HepG2 (cell line): ENCODE data around the gene KCNAB3. TPM values are rescaled to one million over a fixed set of nuclear protein-coding genes. Genes with fewer than 3 reads are reported as not detected.

Experiments
- ATAC-seq: fragments of 200-7000 bp; cut with Tn5 transposase; 3 replicates; pipeline ENCODE4 v1.9.1; 2020; ENCODE audit warnings: mild to moderate bottlenecking, moderate library complexity
- BruUV-seq: library from RNA; stranded (reverse); fragments of 400-500 nt; replicated peaks from 2 replicates; lab custom pipeline; 2021; lab: Mats Ljungman, UMichigan
- CTCF ChIA-PET: fragments of 300-600 bp; formaldehyde crosslinking; extraction: SDS; loops from one replicate; lab custom pipeline; 2021; ENCODE audit warnings: low total read pairs, inconsistent platforms, low intra/inter-chr PET ratio; lab: Yijun Ruan, JAX
- POLR2A ChIA-PET: fragments of 350-600 bp; sonication (Branson Sonifier 250); formaldehyde crosslinking; loops from one replicate; lab custom pipeline; 2020; ENCODE audit warnings: antibody characterized with exemption, inconsistent platforms; lab: Yijun Ruan, JAX
- DNase-seq: peaks from one replicate; pipeline ENCODE4 v3.0.0-alpha.2; 2015; ENCODE audit warnings: low spot score
- FAIRE-seq: peaks from 3 replicates; lab custom pipeline; 2011; peaks lifted over from hg19 to GRCh38; lab: Jason Lieb, UNC
- H2AFZ ChIP-seq: one replicate; pipeline ENCODE4 v1.6.1; 2011; ENCODE audit warnings: low read length, inconsistent platforms
- H3K27ac ChIP-seq: fragments of 300-600 bp; 3 replicates; pipeline ENCODE4 v1.8.0; 2011; ENCODE audit warnings: mixed run types, mild to moderate bottlenecking, mixed read lengths, low read length, inconsistent platforms; ENCODE audit not compliant: insufficient read depth; ENCODE audit errors: extremely low read length
- H3K27me3 ChIP-seq, 2 experiments: fragments of 200-600 bp in 1 of 2; 2 replicates in 1 of 2; 3 replicates in 1 of 2; pipeline versions ENCODE4 v1.6.0 to v1.8.0; 2011; ENCODE audit warnings: low read length in 2 of 2, mild to moderate bottlenecking in 2 of 2, moderate library complexity in 2 of 2, inconsistent platforms in 1 of 2; ENCODE audit not compliant: insufficient read depth in 2 of 2, control insufficient read depth in 1 of 2
- H3K36me3 ChIP-seq, 2 experiments: fragments of 200-600 bp in 1 of 2; replicated peaks in 1 of 2; 2 replicates in 1 of 2; 3 replicates in 1 of 2; pipeline versions ENCODE4 v1.5.1 to v1.8.0; 2011; ENCODE audit warnings: low read length in 2 of 2, inconsistent platforms in 1 of 2; ENCODE audit not compliant: insufficient read depth in 2 of 2, control insufficient read depth in 1 of 2
- H3K4me1 ChIP-seq: 2 replicates; pipeline ENCODE4 v1.5.1; 2012; ENCODE audit warnings: low read length, inconsistent platforms; ENCODE audit not compliant: insufficient read depth
- H3K4me2 ChIP-seq: 2 replicates; pipeline ENCODE4 v1.6.0; 2011; ENCODE audit warnings: low read depth, low read length, inconsistent platforms
- H3K4me3 ChIP-seq, 3 experiments: fragments of 200-600 bp in 1 of 3; sonication (generic), shearing (Covaris generic) in 1 of 3; replicated peaks in 1 of 3; 2 replicates each; pipeline ENCODE4 v1.5.1; 2011 to 2016; ENCODE audit warnings: low read length in 3 of 3, inconsistent platforms in 2 of 3, low read depth in 2 of 3, mild to moderate bottlenecking in 2 of 3, control low read depth in 1 of 3, mixed read lengths in 1 of 3; ENCODE audit not compliant: insufficient read depth in 1 of 3
- H3K79me2 ChIP-seq: one replicate; pipeline ENCODE4 v1.6.1; 2011; ENCODE audit warnings: low read length, inconsistent platforms; ENCODE audit not compliant: insufficient read depth
- H3K9ac ChIP-seq: 2 replicates; pipeline ENCODE4 v1.6.0; 2011; ENCODE audit warnings: mild to moderate bottlenecking, low read depth, low read length, inconsistent platforms; ENCODE audit not compliant: insufficient read depth
- H3K9me3 ChIP-seq: 2 replicates; pipeline ENCODE4 v1.5.1; 2012; ENCODE audit warnings: mild to moderate bottlenecking, low read length
- H4K20me1 ChIP-seq: 2 replicates; pipeline ENCODE4 v1.6.0; 2011; ENCODE audit warnings: inconsistent platforms, mild to moderate bottlenecking, low read length, moderate library complexity; ENCODE audit not compliant: insufficient read depth
- AHDC1 ChIP-seq: sonication (generic); formaldehyde crosslinking; IDR thresholded peaks from 2 replicates; pipeline ENCODE4 v1.5.1; 2020; ENCODE audit warnings: mild to moderate bottlenecking, missing genetic modification reagents, borderline replicate concordance
- CAMTA2 ChIP-seq: sonication (generic); formaldehyde crosslinking; IDR thresholded peaks from 2 replicates; pipeline ENCODE4 v1.4.0; 2020; ENCODE audit warnings: mild to moderate bottlenecking, missing genetic modification reagents, borderline replicate concordance
- GTF2F1 ChIP-seq: fragments of 150-350 bp; IDR thresholded peaks from 2 replicates; pipeline ENCODE4 v1.6.1; 2014; ENCODE audit warnings: low read length
- ISL2 ChIP-seq: sonication (generic); formaldehyde crosslinking; IDR thresholded peaks from 2 replicates; pipeline ENCODE4 v1.5.0; 2020; ENCODE audit warnings: missing genetic modification reagents
- TFDP2 ChIP-seq: sonication (generic); formaldehyde crosslinking; IDR thresholded peaks from 2 replicates; pipeline ENCODE4 v1.4.0; 2020; ENCODE audit warnings: missing genetic modification reagents
- ZFX ChIP-seq: sonication (generic); formaldehyde crosslinking; IDR thresholded peaks from 2 replicates; pipeline ENCODE4 v1.4.0; 2020; ENCODE audit warnings: mild to moderate bottlenecking, low read depth, missing genetic modification reagents, moderate library complexity
- ZNF878 ChIP-seq: sonication (generic); formaldehyde crosslinking; IDR thresholded peaks from 2 replicates; pipeline ENCODE4 v1.8.1; 2023; ENCODE audit warnings: mild to moderate bottlenecking, missing genetic modification reagents, moderate library complexity
- ZXDC ChIP-seq: sonication (generic); formaldehyde crosslinking; IDR thresholded peaks from 2 replicates; pipeline ENCODE4 v1.5.0; 2020; ENCODE audit warnings: mild to moderate bottlenecking, missing genetic modification reagents
- WGBS: methylation state at CpG from one replicate; pipeline ENCODE4 v1.1.6; 2017; ENCODE audit warnings: low lambda C conversion rate; 5-methylcytosine and 5-hydroxymethylcytosine counted together
- in situ Hi-C: cut with HindIII; loops from 2 replicates; pipeline ENCODE4 v1.10.0; 2017; ENCODE audit warnings: low pct_unique_long_range_greater_than_20kb; ENCODE audit not compliant: extremely low pct_ligation_motif_present
- intact Hi-C: fragments of 100-400 bp; cut with micrococcal nuclease; formaldehyde crosslinking; loops from one replicate; pipeline ENCODE4 v1.10.0; 2022; ENCODE audit not compliant: unreplicated experiment
- polyA plus RNA-seq, 8 experiments: library from polyadenylated mRNA; depleted of rRNA in 3 of 8; stranded (reverse) in 7 of 8; unstranded in 1 of 8; fragments of >200 nt; fragmentation: Illumina TruSeq in 4 of 8; extraction: Trizol in 4 of 8; gene quantifications; 2 replicates each; pipeline versions ENCODE4 v1.2.1 to v1.2.3, GENCODE V29; 2011 to 2016; ENCODE audit warnings: low read depth in 4 of 8, missing spikeins in 1 of 8, mixed read lengths in 1 of 8; ENCODE audit not compliant: insufficient read depth in 1 of 8
- total RNA-seq, 5 experiments: library from RNA; depleted of rRNA; stranded (reverse); fragments of >200 nt; fragmentation: Illumina TruSeq; extraction: Trizol; gene quantifications; 2 replicates each; pipeline ENCODE4 v1.2.3, GENCODE V29; 2016; ENCODE audit warnings: low read depth in 1 of 5

Gene KCNAB3
- total and polyA plus RNA-seq, 2 of the 13 experiments (the other 11 are each of a cell fraction or from before 2014, with no cell fraction given): 0.29 to 0.88 TPM

GRCh38 chr17:7882629-7883028 is 47.0 kb downstream of the KCNAB3 start:
- WGBS: 75% methylated on average over 3 of the region's 3 CpGs
- Histone ChIP-seq H4K20me1 (no peaks in the 10 kb centered on the region), H2AFZ (no peak overlapping the region), H3K4me3 (no peak overlapping the region), H3K9me3 (no peaks in the 10 kb centered on the region), H3K79me2 (no peaks in the 10 kb centered on the region), H3K4me2 (no peak overlapping the region), H3K36me3 (no peaks in the 10 kb centered on the region), H3K9ac (no peak overlapping the region), H3K4me1 (peaks cover 40% of the 10 kb centered on the region), H3K27ac (no peak overlapping the region), H3K27me3 (peaks cover 1 to 22% of the 10 kb centered on the region in 2 experiments; a peak in 2 of 5 replicates)
- ATAC-seq (no peak), DNase-seq (no peak), FAIRE-seq (no peak)
- no peak for TF ChIP-seq ZNF878 (CRISPR knock-in tag)
- no TSS peak for BruUV-seq
- intact Hi-C loops: no loop called here
- ChIA-PET CTCF (no interaction called here), POLR2A (interaction anchor here (1.1 kb wide), 1 partner anchor 26 kb away, joined by 3 read pairs; the partner anchor contains the start of gene NAA38)
- in situ Hi-C loops: no loop called here

- H2AFZ ChIP-seq: no peak overlapping the region
- no peak overlapping the region for H3K4me3 ChIP-seq
- in situ Hi-C loops: no loop called here
- H3K27ac ChIP-seq: no peak overlapping the region
- ChIA-PET POLR2A (interaction anchor here (1.1 kb wide), 1 partner anchor 25 kb away, joined by 3 read pairs; the partner anchor contains the start of gene NAA38), CTCF (no interaction called here)
- H3K4me2 ChIP-seq: no peak overlapping the region
- no peaks in the 10 kb centered on the region for H3K36me3 ChIP-seq
- intact Hi-C loops: no loop called here
- peaks cover 1 to 22% of the 10 kb centered on the region in 2 experiments; a peak in 2 of 5 replicates for H3K27me3 ChIP-seq
- 76% methylated on average over 7 of the region's 7 CpGs for WGBS
- H3K79me2 ChIP-seq: no peaks in the 10 kb centered on the region
- H4K20me1 ChIP-seq: no peaks in the 10 kb centered on the region
- BruUV-seq: no TSS peak
- H3K9me3 ChIP-seq: no peaks in the 10 kb centered on the region
- H3K9ac ChIP-seq: no peak overlapping the region
- no peak for FAIRE-seq
- no peak for DNase-seq
- H3K4me1 ChIP-seq: peaks cover 37% of the 10 kb centered on the region
- ATAC-seq: no peak
- TF ChIP-seq ZXDC (no peak), GTF2F1 (no peak), AHDC1 (CRISPR knock-in tag) (no peak), CAMTA2 (no peak), ZFX (CRISPR knock-in tag) (no peak), ISL2 (CRISPR knock-in tag) (no peak), TFDP2 (no peak)
Measured at GRCh38 chr17:7882068-7882467, 47.6 kb downstream of the KCNAB3 start.
